GM23338 (cell line): ENCODE data around the gene ZFP14. TPM values are rescaled to one million over a fixed set of nuclear protein-coding genes. Genes with fewer than 3 reads are reported as not detected.

ENCODE experiments used
- ATAC-seq: fragments of 200-7000 bp; cut with Tn5 transposase; 3 replicates; pipeline ENCODE4 v1.9.1; 2020
- DNase-seq: peaks from one replicate; pipeline ENCODE4 v3.0.0-alpha.2; 2015; ENCODE audit warnings: low spot score
- H2AFZ ChIP-seq: fragments of 200-600 bp; sonication (generic); 2 replicates; pipeline ENCODE4 v1.8.0; 2016; ENCODE audit warnings: antibody characterized with exemption, mild to moderate bottlenecking, moderate library complexity
- H3F3A ChIP-seq: fragments of 200-600 bp; sonication (generic); replicated peaks from 2 replicates; pipeline ENCODE4 v1.8.0; 2017; ENCODE audit warnings: antibody characterized with exemption, mixed run types, low read depth
- H3K27ac ChIP-seq: fragments of 200-600 bp; sonication (generic); 2 replicates; pipeline ENCODE4 v1.6.1; 2016; ENCODE audit warnings: low read depth
- H3K27me3 ChIP-seq: fragments of 200-600 bp; sonication (generic); 2 replicates; pipeline ENCODE4 v1.8.0; 2016; ENCODE audit warnings: mild to moderate bottlenecking, mixed run types, moderate library complexity; ENCODE audit not compliant: insufficient read depth
- H3K36me3 ChIP-seq: fragments of 200-600 bp; sonication (generic); 2 replicates; pipeline ENCODE4 v1.8.0; 2016; ENCODE audit warnings: mild to moderate bottlenecking; ENCODE audit not compliant: insufficient read depth
- H3K4me1 ChIP-seq: fragments of 200-600 bp; sonication (generic); 2 replicates; pipeline ENCODE4 v1.8.0; 2016; ENCODE audit warnings: mild to moderate bottlenecking, moderate library complexity; ENCODE audit not compliant: insufficient read depth
- H3K4me2 ChIP-seq: fragments of 200-600 bp; sonication (generic); 2 replicates; pipeline ENCODE4 v1.7.1; 2017; ENCODE audit warnings: mixed run types
- H3K4me3 ChIP-seq: fragments of 200-600 bp; sonication (generic); 2 replicates; pipeline ENCODE4 v1.6.1; 2016; ENCODE audit warnings: mixed run types
- H3K79me2 ChIP-seq: fragments of 200-600 bp; sonication (generic); replicated peaks from 2 replicates; pipeline ENCODE4 v1.8.0; 2017; ENCODE audit warnings: mild to moderate bottlenecking; ENCODE audit not compliant: insufficient read depth
- H3K9me2 ChIP-seq: fragments of 200-600 bp; sonication (generic); 2 replicates; pipeline ENCODE4 v1.8.0; 2017; ENCODE audit not compliant: insufficient read depth
- H4K20me1 ChIP-seq: fragments of 200-600 bp; sonication (generic); replicated peaks from 2 replicates; pipeline ENCODE4 v1.8.0; 2017; ENCODE audit warnings: mild to moderate bottlenecking; ENCODE audit not compliant: insufficient read depth
- H3K27ac Mint-ChIP-seq: 2 replicates; pipeline ENCODE4 v1.8.0; 2020; ENCODE audit warnings: inconsistent platforms, mild to moderate bottlenecking, moderate library complexity, mixed read lengths
- H3K27me3 Mint-ChIP-seq: 3 replicates; pipeline ENCODE4 v1.8.0; 2022; ENCODE audit warnings: low read depth, mild to moderate bottlenecking, moderate library complexity, mixed read lengths, inconsistent platforms; ENCODE audit not compliant: insufficient read depth, poor library complexity
- H3K36me3 Mint-ChIP-seq: 3 replicates; pipeline ENCODE4 v1.8.0; 2021; ENCODE audit warnings: low read depth, mild to moderate bottlenecking, inconsistent platforms, moderate library complexity, mixed read lengths
- H3K4me1 Mint-ChIP-seq: 3 replicates; pipeline ENCODE4 v1.8.0; 2020; ENCODE audit warnings: mild to moderate bottlenecking, inconsistent platforms, mixed read lengths
- H3K4me3 Mint-ChIP-seq: 3 replicates; pipeline ENCODE4 v1.8.0; 2021; ENCODE audit warnings: moderate library complexity, mild to moderate bottlenecking, inconsistent platforms, mixed read lengths
- H3K9me3 Mint-ChIP-seq: 3 replicates; pipeline ENCODE4 v1.8.0; 2020; ENCODE audit warnings: moderate library complexity, mild to moderate bottlenecking, inconsistent platforms, mixed read lengths
- CREB1 ChIP-seq: fragments of 250-450 bp; sonication (Bioruptor Pico); IDR thresholded peaks from 2 replicates; pipeline ENCODE4 v1.5.0; 2020; ENCODE audit warnings: low read depth, mild to moderate bottlenecking, moderate library complexity
- EZH2 ChIP-seq: fragments of 200-600 bp; sonication (generic); IDR thresholded peaks from one replicate; pipeline ENCODE4 v1.8.0; 2017; ENCODE audit warnings: antibody characterized with exemption, mild to moderate bottlenecking, low read depth; ENCODE audit not compliant: unreplicated experiment
- EZH2phosphoT487 ChIP-seq: fragments of 200-600 bp; sonication (generic); IDR thresholded peaks from one replicate; pipeline ENCODE4 v1.8.1; 2018; ENCODE audit warnings: antibody characterized with exemption; ENCODE audit not compliant: unreplicated experiment
- JUNB ChIP-seq: IDR thresholded peaks from one replicate; pipeline ENCODE4 v1.6.1; 2016; ENCODE audit warnings: antibody characterized with exemption; ENCODE audit not compliant: unreplicated experiment
- NANOG ChIP-seq: IDR thresholded peaks from 2 replicates; pipeline ENCODE4 v1.6.1; 2016; ENCODE audit warnings: antibody characterized with exemption, borderline replicate concordance
- POLR2AphosphoS5 ChIP-seq: IDR thresholded peaks from 2 replicates; pipeline ENCODE4 v1.6.1; 2016; ENCODE audit warnings: antibody characterized with exemption, low read depth
- STAT1 ChIP-seq: IDR thresholded peaks from one replicate; pipeline ENCODE4 v1.6.1; 2016; ENCODE audit warnings: antibody characterized with exemption; ENCODE audit not compliant: unreplicated experiment
- ZNF114 ChIP-seq: fragments of 250-450 bp; sonication (Bioruptor Pico); IDR thresholded peaks from 2 replicates; pipeline ENCODE4 v1.5.0; 2020; ENCODE audit warnings: mild to moderate bottlenecking, moderate library complexity
- ZNF331 ChIP-seq: fragments of 250-450 bp; sonication (Bioruptor Pico); IDR thresholded peaks from 2 replicates; pipeline ENCODE4 v1.5.0; 2020; ENCODE audit warnings: low read depth, mild to moderate bottlenecking, moderate library complexity
- polyA plus RNA-seq: library from polyadenylated mRNA; unstranded; fragments of >200 nt; fragmentation: Nextera tagmentation; extraction: Ambion mirVana; gene quantifications from 2 replicates; pipeline ENCODE4 v1.2.1, GENCODE V29; 2016
- total RNA-seq: library from RNA; depleted of rRNA; stranded (reverse); fragments of >200 nt; shearing (Covaris generic); gene quantifications from 2 replicates; pipeline ENCODE4 v1.2.3, GENCODE V29; 2014
- TF ChIP-seq, protein P1 (sequence below): fragments of 250-450 bp; sonication (Bioruptor Pico); IDR thresholded peaks from 2 replicates; pipeline ENCODE4 v1.5.0; 2020; ENCODE audit warnings: mild to moderate bottlenecking, moderate library complexity
- TF ChIP-seq, protein P2 (sequence below), 2 experiments: fragments of 200-600 bp in 1 of 2; sonication (generic) in 1 of 2; conservative IDR thresholded peaks; 2 replicates each; pipeline versions ENCODE4 v1.5.1 to v1.6.1; 2016 to 2017; ENCODE audit warnings: antibody characterized with exemption in 2 of 2, low read depth in 2 of 2, mild to moderate bottlenecking in 2 of 2, moderate library complexity in 1 of 2
- TF ChIP-seq, protein P3 (sequence below): IDR thresholded peaks from one replicate; pipeline ENCODE4 v1.6.1; 2018; ENCODE audit warnings: antibody characterized with exemption; ENCODE audit not compliant: unreplicated experiment
- TF ChIP-seq, protein P4 (sequence below): IDR thresholded peaks from 2 replicates; pipeline ENCODE4 v1.6.1; 2016; ENCODE audit warnings: antibody characterized with exemption

Gene ZFP14
- total and polyA plus RNA-seq, 2 experiments from 2014 or later: 9.0 to 10.4 TPM

DNA sequence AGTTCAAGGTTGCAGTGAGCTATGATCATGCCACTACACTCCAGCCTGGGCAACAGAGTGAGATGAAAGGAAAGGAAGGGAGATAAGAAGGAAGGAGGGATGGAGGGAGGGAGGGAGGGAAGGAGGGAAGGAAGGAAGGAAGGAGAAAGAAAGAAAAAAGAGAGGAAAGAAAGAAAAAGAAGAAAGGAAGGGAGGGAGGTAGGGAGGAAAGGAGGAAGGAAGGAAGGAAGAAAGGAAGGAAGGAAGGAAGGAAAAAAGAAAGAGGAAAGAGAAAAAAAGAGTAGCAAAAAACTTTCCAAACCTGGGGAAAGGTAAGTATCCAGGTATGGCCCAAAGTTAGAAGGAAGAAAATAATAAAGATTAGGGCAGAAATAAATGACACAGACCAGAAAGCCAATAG is 7.1 kb downstream of the ZFP14 start:
- TF ChIP-seq ZNF331 (CRISPR knock-in tag): no peak
- TF ChIP-seq, protein P1, sequence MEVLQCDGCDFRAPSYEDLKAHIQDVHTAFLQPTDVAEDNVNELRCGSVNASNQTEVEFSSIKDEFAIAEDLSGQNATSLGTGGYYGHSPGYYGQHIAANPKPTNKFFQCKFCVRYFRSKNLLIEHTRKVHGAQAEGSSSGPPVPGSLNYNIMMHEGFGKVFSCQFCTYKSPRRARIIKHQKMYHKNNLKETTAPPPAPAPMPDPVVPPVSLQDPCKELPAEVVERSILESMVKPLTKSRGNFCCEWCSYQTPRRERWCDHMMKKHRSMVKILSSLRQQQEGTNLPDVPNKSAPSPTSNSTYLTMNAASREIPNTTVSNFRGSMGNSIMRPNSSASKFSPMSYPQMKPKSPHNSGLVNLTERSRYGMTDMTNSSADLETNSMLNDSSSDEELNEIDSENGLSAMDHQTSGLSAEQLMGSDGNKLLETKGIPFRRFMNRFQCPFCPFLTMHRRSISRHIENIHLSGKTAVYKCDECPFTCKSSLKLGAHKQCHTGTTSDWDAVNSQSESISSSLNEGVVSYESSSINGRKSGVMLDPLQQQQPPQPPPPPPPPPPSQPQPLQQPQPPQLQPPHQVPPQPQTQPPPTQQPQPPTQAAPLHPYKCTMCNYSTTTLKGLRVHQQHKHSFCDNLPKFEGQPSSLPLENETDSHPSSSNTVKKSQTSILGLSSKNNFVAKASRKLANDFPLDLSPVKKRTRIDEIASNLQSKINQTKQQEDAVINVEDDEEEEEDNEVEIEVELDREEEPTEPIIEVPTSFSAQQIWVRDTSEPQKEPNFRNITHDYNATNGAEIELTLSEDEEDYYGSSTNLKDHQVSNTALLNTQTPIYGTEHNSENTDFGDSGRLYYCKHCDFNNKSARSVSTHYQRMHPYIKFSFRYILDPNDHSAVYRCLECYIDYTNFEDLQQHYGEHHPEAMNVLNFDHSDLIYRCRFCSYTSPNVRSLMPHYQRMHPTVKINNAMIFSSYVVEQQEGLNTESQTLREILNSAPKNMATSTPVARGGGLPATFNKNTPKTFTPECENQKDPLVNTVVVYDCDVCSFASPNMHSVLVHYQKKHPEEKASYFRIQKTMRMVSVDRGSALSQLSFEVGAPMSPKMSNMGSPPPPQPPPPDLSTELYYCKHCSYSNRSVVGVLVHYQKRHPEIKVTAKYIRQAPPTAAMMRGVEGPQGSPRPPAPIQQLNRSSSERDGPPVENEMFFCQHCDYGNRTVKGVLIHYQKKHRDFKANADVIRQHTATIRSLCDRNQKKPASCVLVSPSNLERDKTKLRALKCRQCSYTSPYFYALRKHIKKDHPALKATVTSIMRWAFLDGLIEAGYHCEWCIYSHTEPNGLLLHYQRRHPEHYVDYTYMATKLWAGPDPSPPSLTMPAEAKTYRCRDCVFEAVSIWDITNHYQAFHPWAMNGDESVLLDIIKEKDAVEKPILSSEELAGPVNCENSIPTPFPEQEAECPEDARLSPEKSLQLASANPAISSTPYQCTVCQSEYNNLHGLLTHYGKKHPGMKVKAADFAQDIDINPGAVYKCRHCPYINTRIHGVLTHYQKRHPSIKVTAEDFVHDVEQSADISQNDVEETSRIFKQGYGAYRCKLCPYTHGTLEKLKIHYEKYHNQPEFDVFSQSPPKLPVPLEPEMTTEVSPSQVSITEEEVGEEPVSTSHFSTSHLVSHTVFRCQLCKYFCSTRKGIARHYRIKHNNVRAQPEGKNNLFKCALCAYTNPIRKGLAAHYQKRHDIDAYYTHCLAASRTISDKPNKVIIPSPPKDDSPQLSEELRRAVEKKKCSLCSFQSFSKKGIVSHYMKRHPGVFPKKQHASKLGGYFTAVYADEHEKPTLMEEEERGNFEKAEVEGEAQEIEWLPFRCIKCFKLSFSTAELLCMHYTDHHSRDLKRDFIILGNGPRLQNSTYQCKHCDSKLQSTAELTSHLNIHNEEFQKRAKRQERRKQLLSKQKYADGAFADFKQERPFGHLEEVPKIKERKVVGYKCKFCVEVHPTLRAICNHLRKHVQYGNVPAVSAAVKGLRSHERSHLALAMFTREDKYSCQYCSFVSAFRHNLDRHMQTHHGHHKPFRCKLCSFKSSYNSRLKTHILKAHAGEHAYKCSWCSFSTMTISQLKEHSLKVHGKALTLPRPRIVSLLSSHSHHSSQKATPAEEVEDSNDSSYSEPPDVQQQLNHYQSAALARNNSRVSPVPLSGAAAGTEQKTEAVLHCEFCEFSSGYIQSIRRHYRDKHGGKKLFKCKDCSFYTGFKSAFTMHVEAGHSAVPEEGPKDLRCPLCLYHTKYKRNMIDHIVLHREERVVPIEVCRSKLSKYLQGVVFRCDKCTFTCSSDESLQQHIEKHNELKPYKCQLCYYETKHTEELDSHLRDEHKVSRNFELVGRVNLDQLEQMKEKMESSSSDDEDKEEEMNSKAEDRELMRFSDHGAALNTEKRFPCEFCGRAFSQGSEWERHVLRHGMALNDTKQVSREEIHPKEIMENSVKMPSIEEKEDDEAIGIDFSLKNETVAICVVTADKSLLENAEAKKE (CRISPR knock-in tag): no peak
- no peak for TF ChIP-seq STAT1
- TF ChIP-seq, protein P2, sequence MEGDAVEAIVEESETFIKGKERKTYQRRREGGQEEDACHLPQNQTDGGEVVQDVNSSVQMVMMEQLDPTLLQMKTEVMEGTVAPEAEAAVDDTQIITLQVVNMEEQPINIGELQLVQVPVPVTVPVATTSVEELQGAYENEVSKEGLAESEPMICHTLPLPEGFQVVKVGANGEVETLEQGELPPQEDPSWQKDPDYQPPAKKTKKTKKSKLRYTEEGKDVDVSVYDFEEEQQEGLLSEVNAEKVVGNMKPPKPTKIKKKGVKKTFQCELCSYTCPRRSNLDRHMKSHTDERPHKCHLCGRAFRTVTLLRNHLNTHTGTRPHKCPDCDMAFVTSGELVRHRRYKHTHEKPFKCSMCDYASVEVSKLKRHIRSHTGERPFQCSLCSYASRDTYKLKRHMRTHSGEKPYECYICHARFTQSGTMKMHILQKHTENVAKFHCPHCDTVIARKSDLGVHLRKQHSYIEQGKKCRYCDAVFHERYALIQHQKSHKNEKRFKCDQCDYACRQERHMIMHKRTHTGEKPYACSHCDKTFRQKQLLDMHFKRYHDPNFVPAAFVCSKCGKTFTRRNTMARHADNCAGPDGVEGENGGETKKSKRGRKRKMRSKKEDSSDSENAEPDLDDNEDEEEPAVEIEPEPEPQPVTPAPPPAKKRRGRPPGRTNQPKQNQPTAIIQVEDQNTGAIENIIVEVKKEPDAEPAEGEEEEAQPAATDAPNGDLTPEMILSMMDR (conservative IDR thresholded peaks at IDR 0.05; ENCODE audit: low read depth in 2 of 2): no peak
- no peak for TF ChIP-seq EZH2phosphoT487
- no peak for TF ChIP-seq NANOG
- TF ChIP-seq POLR2AphosphoS5: no peak
- no peak for TF ChIP-seq JUNB
- TF ChIP-seq, protein P3, sequence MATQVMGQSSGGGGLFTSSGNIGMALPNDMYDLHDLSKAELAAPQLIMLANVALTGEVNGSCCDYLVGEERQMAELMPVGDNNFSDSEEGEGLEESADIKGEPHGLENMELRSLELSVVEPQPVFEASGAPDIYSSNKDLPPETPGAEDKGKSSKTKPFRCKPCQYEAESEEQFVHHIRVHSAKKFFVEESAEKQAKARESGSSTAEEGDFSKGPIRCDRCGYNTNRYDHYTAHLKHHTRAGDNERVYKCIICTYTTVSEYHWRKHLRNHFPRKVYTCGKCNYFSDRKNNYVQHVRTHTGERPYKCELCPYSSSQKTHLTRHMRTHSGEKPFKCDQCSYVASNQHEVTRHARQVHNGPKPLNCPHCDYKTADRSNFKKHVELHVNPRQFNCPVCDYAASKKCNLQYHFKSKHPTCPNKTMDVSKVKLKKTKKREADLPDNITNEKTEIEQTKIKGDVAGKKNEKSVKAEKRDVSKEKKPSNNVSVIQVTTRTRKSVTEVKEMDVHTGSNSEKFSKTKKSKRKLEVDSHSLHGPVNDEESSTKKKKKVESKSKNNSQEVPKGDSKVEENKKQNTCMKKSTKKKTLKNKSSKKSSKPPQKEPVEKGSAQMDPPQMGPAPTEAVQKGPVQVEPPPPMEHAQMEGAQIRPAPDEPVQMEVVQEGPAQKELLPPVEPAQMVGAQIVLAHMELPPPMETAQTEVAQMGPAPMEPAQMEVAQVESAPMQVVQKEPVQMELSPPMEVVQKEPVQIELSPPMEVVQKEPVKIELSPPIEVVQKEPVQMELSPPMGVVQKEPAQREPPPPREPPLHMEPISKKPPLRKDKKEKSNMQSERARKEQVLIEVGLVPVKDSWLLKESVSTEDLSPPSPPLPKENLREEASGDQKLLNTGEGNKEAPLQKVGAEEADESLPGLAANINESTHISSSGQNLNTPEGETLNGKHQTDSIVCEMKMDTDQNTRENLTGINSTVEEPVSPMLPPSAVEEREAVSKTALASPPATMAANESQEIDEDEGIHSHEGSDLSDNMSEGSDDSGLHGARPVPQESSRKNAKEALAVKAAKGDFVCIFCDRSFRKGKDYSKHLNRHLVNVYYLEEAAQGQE: no peak
- TF ChIP-seq ZNF114 (CRISPR knock-in tag): no peak
- TF ChIP-seq CREB1 (CRISPR knock-in tag): no peak
- no peak for TF ChIP-seq EZH2
- TF ChIP-seq, protein P4, sequence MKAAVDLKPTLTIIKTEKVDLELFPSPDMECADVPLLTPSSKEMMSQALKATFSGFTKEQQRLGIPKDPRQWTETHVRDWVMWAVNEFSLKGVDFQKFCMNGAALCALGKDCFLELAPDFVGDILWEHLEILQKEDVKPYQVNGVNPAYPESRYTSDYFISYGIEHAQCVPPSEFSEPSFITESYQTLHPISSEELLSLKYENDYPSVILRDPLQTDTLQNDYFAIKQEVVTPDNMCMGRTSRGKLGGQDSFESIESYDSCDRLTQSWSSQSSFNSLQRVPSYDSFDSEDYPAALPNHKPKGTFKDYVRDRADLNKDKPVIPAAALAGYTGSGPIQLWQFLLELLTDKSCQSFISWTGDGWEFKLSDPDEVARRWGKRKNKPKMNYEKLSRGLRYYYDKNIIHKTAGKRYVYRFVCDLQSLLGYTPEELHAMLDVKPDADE: no peak
- no peaks in the 10 kb centered on the region for H3K9me3 Mint-ChIP-seq
- H3K4me3 Mint-ChIP-seq: no peak overlapping the region
- Histone ChIP-seq H3K9me2 (no peaks in the 10 kb centered on the region), H3K4me3 (no peak overlapping the region), H3K4me2 (no peak overlapping the region), H3K4me1 (no peaks in the 10 kb centered on the region), H3K27ac (no peak overlapping the region), H3K79me2 (peaks cover 47% of the 10 kb centered on the region), H3F3A (no peaks in the 10 kb centered on the region), H4K20me1 (0 out of 2 replicates have a peak, but pooled peaks cover 5% of the 10 kb centered on the region), H3K36me3 (no peaks in the 10 kb centered on the region), H3K27me3 (no peaks in the 10 kb centered on the region), H2AFZ (no peak overlapping the region)
- peaks cover 3% of the 10 kb centered on the region; the same call in 1 of the 3 replicates for H3K36me3 Mint-ChIP-seq
- DNase-seq: no peak
- H3K27ac Mint-ChIP-seq: no peak overlapping the region
- no peaks in the 10 kb centered on the region for H3K4me1 Mint-ChIP-seq
- no peaks in the 10 kb centered on the region for H3K27me3 Mint-ChIP-seq
- no peak for ATAC-seq
